Measurements from ENCODE around the gene MYO1D. TPM values are rescaled to one million over a fixed set of nuclear protein-coding genes. Genes with fewer than 3 reads are reported as not detected.

The MYO1D gene
- total and polyA plus RNA-seq, 2 of the 13 experiments (the other 11 are each of a cell fraction or from before 2014, with no cell fraction given) = 13.2 to 17.3 TPM

DNA sequence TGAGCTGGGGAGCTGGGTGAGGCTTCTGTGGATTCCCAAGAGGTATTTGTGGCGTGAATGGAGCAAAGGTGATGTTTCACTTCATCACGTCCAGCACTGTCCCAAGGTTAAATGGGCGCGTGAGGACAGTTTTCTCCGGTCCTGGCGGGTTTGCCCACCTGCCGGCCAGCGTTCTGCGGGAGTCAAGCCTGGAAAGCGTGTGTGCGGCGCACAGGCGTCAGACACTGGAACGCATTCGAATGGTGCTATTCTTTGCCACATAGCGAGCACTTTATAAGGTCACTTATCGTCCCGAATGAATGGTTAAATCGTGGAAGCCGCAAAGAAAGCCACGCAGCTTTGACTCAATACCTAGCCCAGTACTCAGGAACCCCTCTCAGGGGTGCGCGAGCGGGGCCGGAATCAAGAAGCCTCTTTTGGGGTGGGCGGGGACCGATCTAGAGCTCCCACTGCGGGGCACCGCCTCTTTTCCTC is 433.1 kb downstream of the MYO1D start (continued):
- TF ChIP-seq, protein P1, sequence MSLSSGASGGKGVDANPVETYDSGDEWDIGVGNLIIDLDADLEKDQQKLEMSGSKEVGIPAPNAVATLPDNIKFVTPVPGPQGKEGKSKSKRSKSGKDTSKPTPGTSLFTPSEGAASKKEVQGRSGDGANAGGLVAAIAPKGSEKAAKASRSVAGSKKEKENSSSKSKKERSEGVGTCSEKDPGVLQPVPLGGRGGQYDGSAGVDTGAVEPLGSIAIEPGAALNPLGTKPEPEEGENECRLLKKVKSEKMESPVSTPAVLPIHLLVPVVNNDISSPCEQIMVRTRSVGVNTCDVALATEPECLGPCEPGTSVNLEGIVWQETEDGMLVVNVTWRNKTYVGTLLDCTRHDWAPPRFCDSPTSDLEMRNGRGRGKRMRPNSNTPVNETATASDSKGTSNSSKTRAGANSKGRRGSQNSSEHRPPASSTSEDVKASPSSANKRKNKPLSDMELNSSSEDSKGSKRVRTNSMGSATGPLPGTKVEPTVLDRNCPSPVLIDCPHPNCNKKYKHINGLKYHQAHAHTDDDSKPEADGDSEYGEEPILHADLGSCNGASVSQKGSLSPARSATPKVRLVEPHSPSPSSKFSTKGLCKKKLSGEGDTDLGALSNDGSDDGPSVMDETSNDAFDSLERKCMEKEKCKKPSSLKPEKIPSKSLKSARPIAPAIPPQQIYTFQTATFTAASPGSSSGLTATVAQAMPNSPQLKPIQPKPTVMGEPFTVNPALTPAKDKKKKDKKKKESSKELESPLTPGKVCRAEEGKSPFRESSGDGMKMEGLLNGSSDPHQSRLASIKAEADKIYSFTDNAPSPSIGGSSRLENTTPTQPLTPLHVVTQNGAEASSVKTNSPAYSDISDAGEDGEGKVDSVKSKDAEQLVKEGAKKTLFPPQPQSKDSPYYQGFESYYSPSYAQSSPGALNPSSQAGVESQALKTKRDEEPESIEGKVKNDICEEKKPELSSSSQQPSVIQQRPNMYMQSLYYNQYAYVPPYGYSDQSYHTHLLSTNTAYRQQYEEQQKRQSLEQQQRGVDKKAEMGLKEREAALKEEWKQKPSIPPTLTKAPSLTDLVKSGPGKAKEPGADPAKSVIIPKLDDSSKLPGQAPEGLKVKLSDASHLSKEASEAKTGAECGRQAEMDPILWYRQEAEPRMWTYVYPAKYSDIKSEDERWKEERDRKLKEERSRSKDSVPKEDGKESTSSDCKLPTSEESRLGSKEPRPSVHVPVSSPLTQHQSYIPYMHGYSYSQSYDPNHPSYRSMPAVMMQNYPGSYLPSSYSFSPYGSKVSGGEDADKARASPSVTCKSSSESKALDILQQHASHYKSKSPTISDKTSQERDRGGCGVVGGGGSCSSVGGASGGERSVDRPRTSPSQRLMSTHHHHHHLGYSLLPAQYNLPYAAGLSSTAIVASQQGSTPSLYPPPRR (CRISPR knock-in tag; IDR thresholded peaks at IDR 0.05; ENCODE audit: borderline replicate concordance) = 0 out of 2 replicates have a peak, but pooled peaks have one; percentile 21
- TF ChIP-seq, protein P2, sequence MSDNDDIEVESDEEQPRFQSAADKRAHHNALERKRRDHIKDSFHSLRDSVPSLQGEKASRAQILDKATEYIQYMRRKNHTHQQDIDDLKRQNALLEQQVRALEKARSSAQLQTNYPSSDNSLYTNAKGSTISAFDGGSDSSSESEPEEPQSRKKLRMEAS (IDR thresholded peaks at IDR 0.05) = peak; percentile 2; the same call in 1 of the 2 replicates
- TF ChIP-seq ZNF782 (CRISPR knock-in tag; IDR thresholded peaks at IDR 0.05; ENCODE audit: borderline replicate concordance) = 0 out of 2 replicates have a peak, but pooled peaks have one; percentile 45
- TF ChIP-seq ZNF572 (CRISPR knock-in tag; IDR thresholded peaks at IDR 0.05) = 0 out of 2 replicates have a peak, but pooled peaks have one; percentile 64
- 0 out of 2 replicates have a peak, but pooled peaks have one; percentile 49 for TF ChIP-seq DNMT1 (CRISPR knock-in tag; IDR thresholded peaks at IDR 0.05)
- TF ChIP-seq ZNF607 (CRISPR knock-in tag; IDR thresholded peaks at IDR 0.05; ENCODE audit: borderline replicate concordance) = peak; percentile 83; the same call in 1 of the 2 replicates
- no peak for TF ChIP-seq ZBTB42 (CRISPR knock-in tag; IDR thresholded peaks at IDR 0.05)
- TF ChIP-seq ZNF781 (CRISPR knock-in tag; IDR thresholded peaks at IDR 0.05; ENCODE audit: borderline replicate concordance, not compliant biosample characterization) = peak; percentile 21
- peak; percentile 9; the same call in 1 of the 2 replicates for TF ChIP-seq GFI1 (CRISPR knock-in tag; IDR thresholded peaks at IDR 0.05; ENCODE audit: borderline replicate concordance)
- TF ChIP-seq CAMTA2 (CRISPR knock-in tag; IDR thresholded peaks at IDR 0.05; ENCODE audit: borderline replicate concordance) = 0 out of 2 replicates have a peak, but pooled peaks have one; percentile 18
- TF ChIP-seq RAD51 (IDR thresholded peaks at IDR 0.05; ENCODE audit: borderline replicate concordance) = no peak

Small RNA genes lying within 50 kb of the gene (small RNA-seq; reads per million reads assigned to genes)
- 0 reads per million in 3 experiments for gene RF00019 (ENCODE audit: insufficient read depth in 2 of 3, insufficient read length in 3 of 3, low read depth in 2 of 3, low replicate concordance in 1 of 3)

Other genes starting within 250 kb of the MYO1D start
- gene TMEM98, start 51.0 kb upstream of the MYO1D start, total RNA-seq (2016; rRNA removed; fragmentation: Illumina TruSeq; extraction: Trizol) = 77.3 and 103 TPM in 2 replicates
- gene TMEM98, start 51.0 kb upstream of the MYO1D start, polyA plus RNA-seq (2011; rRNA removed) = 175 and 180 TPM in 2 replicates
- not detected in 2 replicates for gene SPACA3, start 114.7 kb upstream of the MYO1D start, total RNA-seq (2016; rRNA removed; fragmentation: Illumina TruSeq; extraction: Trizol)
- gene SPACA3, start 114.7 kb upstream of the MYO1D start, polyA plus RNA-seq (2011; rRNA removed) = not detected in 2 replicates

All from HepG2 (cell line).